ENCODE measurements around the gene IRF6. TPM values are rescaled to one million over a fixed set of nuclear protein-coding genes. Genes with fewer than 3 reads are reported as not detected.

IRF6 gene
- polyA plus RNA-seq, 1 experiment = 1.0 TPM

GRCh38 chr1:209785592-209785991 lies 20.4 kb downstream of the IRF6 start:
- DNase-seq (ENCODE audit: low read depth, low spot score) = no peak
- Histone ChIP-seq H3K9me3 (ENCODE audit: control insufficient read depth, insufficient read depth, low read length) (no peaks in the 10 kb centered on the region; the same call in 1 of the 2 replicates), H3K27ac (ENCODE audit: low read depth, low read length) (no peak overlapping the region), H3K27me3 (ENCODE audit: control insufficient read depth, insufficient read depth, low read length) (peaks cover 2% of the 10 kb centered on the region), H3K4me3 (ENCODE audit: low read depth, low read length) (no peak overlapping the region)
- POLR2A ChIA-PET = no interaction called here
- CTCF ChIA-PET = interaction anchor here (2.5 to 4.4 kb wide), 2 partner anchors 38 to 41 kb away, joined by 7 to 24 read pairs; partner anchors contain the start of gene UTP25
- TF ChIP-seq, protein P1, sequence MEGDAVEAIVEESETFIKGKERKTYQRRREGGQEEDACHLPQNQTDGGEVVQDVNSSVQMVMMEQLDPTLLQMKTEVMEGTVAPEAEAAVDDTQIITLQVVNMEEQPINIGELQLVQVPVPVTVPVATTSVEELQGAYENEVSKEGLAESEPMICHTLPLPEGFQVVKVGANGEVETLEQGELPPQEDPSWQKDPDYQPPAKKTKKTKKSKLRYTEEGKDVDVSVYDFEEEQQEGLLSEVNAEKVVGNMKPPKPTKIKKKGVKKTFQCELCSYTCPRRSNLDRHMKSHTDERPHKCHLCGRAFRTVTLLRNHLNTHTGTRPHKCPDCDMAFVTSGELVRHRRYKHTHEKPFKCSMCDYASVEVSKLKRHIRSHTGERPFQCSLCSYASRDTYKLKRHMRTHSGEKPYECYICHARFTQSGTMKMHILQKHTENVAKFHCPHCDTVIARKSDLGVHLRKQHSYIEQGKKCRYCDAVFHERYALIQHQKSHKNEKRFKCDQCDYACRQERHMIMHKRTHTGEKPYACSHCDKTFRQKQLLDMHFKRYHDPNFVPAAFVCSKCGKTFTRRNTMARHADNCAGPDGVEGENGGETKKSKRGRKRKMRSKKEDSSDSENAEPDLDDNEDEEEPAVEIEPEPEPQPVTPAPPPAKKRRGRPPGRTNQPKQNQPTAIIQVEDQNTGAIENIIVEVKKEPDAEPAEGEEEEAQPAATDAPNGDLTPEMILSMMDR (IDR thresholded peaks at IDR 0.05; ENCODE audit: low read depth, low read length) = no peak

DNA sequence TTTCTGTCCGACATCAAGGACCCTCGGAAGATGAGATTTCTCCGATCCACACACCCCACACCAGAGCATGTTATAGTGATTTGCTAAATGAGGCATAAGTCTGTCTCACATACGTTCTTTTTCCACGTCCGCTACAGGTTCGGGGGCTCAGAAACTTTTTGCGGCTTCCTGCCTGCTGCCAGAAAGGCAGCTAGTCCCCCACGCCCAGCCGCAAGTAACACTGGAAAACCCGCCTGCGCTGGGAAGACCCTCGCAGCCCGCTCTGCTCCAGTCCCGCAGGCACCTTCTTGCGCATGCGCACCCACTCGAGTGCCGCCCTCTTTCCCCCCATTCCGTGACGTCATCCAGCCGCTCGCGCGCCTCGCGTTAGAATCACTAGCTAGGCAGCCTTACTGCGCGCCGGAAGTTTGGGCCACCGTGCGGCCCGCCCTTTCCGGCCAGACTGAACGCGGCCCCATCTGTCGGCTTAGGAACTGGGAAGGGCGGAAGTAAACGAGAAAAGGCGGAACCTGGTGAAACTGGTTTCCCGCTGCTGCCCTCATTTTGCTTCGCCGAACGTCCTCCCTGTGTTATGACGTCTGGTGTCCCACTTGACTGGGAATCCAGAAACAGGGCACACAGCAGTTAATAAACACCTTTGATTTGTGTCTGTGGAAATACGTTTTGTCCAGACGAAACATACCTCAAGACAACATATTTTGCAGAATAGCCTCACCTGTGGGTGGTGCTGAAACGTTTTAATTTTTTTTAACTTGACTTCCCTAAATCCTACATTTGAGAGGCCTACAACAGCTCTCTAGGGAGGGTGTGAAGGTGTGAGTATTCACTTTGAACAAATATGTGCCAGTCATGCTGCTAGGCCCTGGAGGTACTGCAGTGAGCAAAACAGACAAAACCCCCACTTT lies 21.4 kb downstream of the IRF6 start, which contains the start of gene C1orf74:
TSS of gene C1orf74 (minus strand) at position 295 of the 905 bp plus-strand sequence. CDS start 925 bp downstream, outside the sequence.
- TF ChIP-seq, protein P1 (IDR thresholded peaks at IDR 0.05; ENCODE audit: low read depth, low read length) = no peak
- peak within 1 kb of the TSS; percentile 66 for H3K27ac ChIP-seq (ENCODE audit: low read depth, low read length)
- CTCF ChIA-PET = interaction anchor here (1.4 to 4.4 kb wide), 3 partner anchors 15 to 42 kb away, joined by 3 to 24 read pairs (median 7); partner anchors contain the start of gene UTP25
- POLR2A ChIA-PET = interaction anchor here (0.6 to 2.0 kb wide), 4 partner anchors 16 to 80 kb away, joined by 3 to 10 read pairs (median 4); partner anchors contain the start of genes HSD11B1 and UTP25
- peaks cover 2% of the 10 kb centered on the region for H3K27me3 ChIP-seq (ENCODE audit: control insufficient read depth, insufficient read depth, low read length)
- H3K4me3 ChIP-seq (ENCODE audit: low read depth, low read length) = peak within 1 kb of the TSS; percentile 86
- peak; percentile 95 for DNase-seq (ENCODE audit: low read depth, low spot score)
- H3K9me3 ChIP-seq (ENCODE audit: control insufficient read depth, insufficient read depth, low read length) = no peaks in the 10 kb centered on the region; the same call in 1 of the 2 replicates

- Histone ChIP-seq H3K4me3 (ENCODE audit: low read depth, low read length) (peak overlapping the region; percentile 86; the same call in 1 of the 2 replicates), H3K27me3 (ENCODE audit: control insufficient read depth, insufficient read depth, low read length) (peaks cover 2% of the 10 kb centered on the region), H3K27ac (ENCODE audit: low read depth, low read length) (no peak overlapping the region), H3K9me3 (ENCODE audit: control insufficient read depth, insufficient read depth, low read length) (no peaks in the 10 kb centered on the region; the same call in 1 of the 2 replicates)
- TF ChIP-seq, protein P1 (IDR thresholded peaks at IDR 0.05; ENCODE audit: low read depth, low read length) = no peak
- POLR2A ChIA-PET = interaction anchor here (2.0 kb wide), 1 partner anchor 15 kb away, joined by 10 read pairs; no protein-coding TSS in a partner anchor
- DNase-seq (ENCODE audit: low read depth, low spot score) = no peak
- CTCF ChIA-PET = interaction anchor here (0.6 to 4.4 kb wide), 4 partner anchors 14 to 44 kb away, joined by 3 to 24 read pairs (median 5); partner anchors contain the start of gene UTP25
Measured at GRCh38 chr1:209783386-209783785, 22.6 kb downstream of the IRF6 start.

GRCh38 chr1:209780268-209780667 lies 25.7 kb downstream of the IRF6 start:
- TF ChIP-seq, protein P1 (IDR thresholded peaks at IDR 0.05; ENCODE audit: low read depth, low read length) = no peak
- H3K27ac ChIP-seq (ENCODE audit: low read depth, low read length) = no peak overlapping the region
- H3K4me3 ChIP-seq (ENCODE audit: low read depth, low read length) = no peak overlapping the region
- no peak for DNase-seq (ENCODE audit: low read depth, low spot score)
- H3K9me3 ChIP-seq (ENCODE audit: control insufficient read depth, insufficient read depth, low read length) = no peaks in the 10 kb centered on the region; the same call in 1 of the 2 replicates
- CTCF ChIA-PET = interaction anchor here (1.0 kb wide), 1 partner anchor 43 kb away, joined by 3 read pairs; no protein-coding TSS in a partner anchor
- H3K27me3 ChIP-seq (ENCODE audit: control insufficient read depth, insufficient read depth, low read length) = no peaks in the 10 kb centered on the region
- POLR2A ChIA-PET = no interaction called here
